HG03442 (cell line): ENCODE data around the gene ZNF774.
A peak's percentile ranks its signal among the peaks of the same experiment; 100 is the strongest.
"Not testable (repeated sequence)": the region's sequence is repeated elsewhere in the genome, so short reads cannot be mapped to it uniquely, and the experiment has no call there.

Source experiments
- ATAC-seq: cut with Tn5 transposase; IDR thresholded peaks from one replicate; pipeline ENCODE4 v1.9.1; 2021; ENCODE audit warnings: mild to moderate bottlenecking, moderate library complexity; ENCODE audit not compliant: unreplicated experiment

Gene ZNF774

GRCh38 chr15:90387534-90388461 is 35.7 kb downstream of the ZNF774 start, which contains the start of gene IQGAP1:
Gene IQGAP1, plus strand, starts transcription at chr15:90388242. Its CDS starts 100 bp downstream, at chr15:90388342.
- peak; percentile 89 for ATAC-seq

DNA sequence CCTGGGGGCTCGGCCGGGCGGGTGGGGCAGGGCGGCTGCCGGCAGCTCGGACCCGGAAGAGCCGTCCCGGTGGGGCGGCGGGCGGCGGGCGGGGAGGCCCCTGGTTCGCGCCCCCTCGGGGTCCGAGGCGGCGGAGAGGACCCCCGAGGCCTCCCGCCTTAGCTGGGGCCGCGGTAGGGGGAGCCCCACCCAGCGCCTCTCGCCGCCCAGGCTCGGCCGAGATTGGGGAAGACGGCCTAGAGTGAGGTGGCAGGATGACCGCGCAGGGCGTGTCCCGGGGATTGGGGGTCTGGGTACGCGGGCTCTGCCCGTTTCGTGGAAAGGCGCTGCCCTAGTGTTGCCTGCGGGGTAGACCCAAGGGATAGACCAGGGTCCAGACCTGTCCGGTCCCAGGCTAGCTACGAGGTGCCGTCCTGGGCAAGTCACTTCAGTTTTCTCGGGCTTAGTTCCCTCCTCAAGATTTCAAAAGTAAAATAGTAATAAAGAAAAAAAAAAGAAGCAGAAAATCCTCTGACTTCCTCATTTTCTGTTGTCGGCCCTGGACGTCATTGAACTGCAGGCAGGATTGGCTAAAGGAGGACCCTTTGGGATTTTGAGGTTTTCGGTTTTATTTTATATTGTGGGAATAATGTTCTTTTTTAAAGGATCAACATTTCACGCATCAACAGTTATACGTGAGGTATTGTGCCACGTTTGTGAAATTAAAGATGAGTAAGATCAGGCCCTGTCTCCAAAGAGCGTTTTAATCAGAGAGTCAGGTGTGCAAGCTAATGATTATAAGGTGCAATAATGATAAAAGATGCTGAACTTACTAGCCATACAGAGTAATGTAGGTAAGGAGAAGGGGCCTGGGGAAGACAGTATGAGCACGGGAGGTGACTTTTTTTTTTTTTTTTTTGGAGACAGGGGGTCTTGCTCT is 36.6 kb downstream of the ZNF774 start:
- ATAC-seq = peak; percentile 46

DNA sequence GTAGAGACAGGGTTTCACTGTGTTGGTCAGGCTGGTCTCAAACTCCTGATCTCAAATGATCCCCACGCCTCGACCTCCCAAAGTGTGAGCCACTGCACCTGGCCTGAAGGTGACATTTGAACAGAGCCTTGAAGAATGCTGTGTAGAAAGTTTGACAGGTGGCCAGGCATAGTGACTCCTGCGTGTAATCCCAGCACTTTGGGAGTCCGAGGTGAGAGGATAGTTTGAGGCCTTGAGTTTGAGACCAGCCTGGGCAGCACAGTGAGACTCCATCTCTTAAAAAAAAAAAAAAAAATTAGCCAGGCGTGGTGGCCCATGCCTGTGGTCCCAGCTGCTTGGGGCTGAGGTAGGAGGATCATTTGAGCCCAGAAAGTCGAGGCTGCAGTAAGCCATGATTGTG is 37.4 kb downstream of the ZNF774 start:
- ATAC-seq = no peak

GRCh38 chr15:90393040-90393439 is 41.0 kb downstream of the ZNF774 start:
- no peak for ATAC-seq

GRCh38 chr15:90394074-90394473 is 42.0 kb downstream of the ZNF774 start:
- no peak for ATAC-seq

GRCh38 chr15:90394748-90395442 is 42.8 kb downstream of the ZNF774 start:
- ATAC-seq = no peak

- no peak for ATAC-seq
These were observed 44.2 kb downstream of the ZNF774 start for GRCh38 chr15:90396321-90396720.

DNA sequence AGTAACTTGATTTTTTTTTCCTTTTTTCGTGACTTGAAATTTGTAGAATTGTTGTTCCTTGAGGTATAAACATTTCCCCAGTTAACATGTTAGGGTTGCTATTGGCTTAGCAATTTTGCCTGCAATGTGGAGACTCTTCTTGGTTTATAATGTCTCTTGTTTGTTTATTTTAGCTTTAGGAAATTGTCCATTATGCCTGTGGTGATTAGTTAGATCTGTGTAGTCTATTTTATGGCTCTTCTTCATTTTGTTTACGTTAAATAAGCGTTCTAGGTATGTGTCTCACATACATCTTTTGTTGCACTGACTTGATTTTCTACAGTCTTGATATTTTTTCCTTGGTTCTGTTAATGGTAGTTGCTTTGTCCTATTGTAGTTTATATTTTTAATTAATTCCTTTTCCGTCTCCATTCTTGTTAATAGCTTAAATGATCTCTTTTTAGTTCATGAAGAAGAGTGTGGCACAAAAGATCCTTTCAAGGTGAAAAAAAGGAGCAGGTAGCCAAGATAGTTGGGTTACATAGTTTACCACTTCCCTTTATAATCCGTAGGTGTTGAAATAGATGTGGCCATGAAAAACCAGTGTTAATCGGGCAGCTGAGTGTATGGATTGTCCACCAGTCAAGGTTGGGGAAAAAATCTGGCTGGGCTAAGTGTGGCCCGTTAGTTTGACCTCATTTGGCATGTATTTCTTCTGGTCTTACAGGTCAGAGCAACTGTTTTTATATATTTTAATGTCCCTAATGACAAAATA is 48.1 kb downstream of the ZNF774 start:
- no peak for ATAC-seq

- ATAC-seq = peak; percentile 100
These were observed 48.8 kb downstream of the ZNF774 start for GRCh38 chr15:90400759-90401314.

GRCh38 chr15:90401495-90401894 is 49.4 kb downstream of the ZNF774 start:
- ATAC-seq = no peak

- no peak for ATAC-seq
These were observed 50.1 kb downstream of the ZNF774 start for GRCh38 chr15:90402223-90402622.

GRCh38 chr15:90402767-90403166 is 50.7 kb downstream of the ZNF774 start:
- no peak for ATAC-seq

GRCh38 chr15:90405055-90405607 is 53.0 kb downstream of the ZNF774 start:
- ATAC-seq = no peak

GRCh38 chr15:90407336-90407735 is 55.3 kb downstream of the ZNF774 start:
- ATAC-seq = no peak

DNA sequence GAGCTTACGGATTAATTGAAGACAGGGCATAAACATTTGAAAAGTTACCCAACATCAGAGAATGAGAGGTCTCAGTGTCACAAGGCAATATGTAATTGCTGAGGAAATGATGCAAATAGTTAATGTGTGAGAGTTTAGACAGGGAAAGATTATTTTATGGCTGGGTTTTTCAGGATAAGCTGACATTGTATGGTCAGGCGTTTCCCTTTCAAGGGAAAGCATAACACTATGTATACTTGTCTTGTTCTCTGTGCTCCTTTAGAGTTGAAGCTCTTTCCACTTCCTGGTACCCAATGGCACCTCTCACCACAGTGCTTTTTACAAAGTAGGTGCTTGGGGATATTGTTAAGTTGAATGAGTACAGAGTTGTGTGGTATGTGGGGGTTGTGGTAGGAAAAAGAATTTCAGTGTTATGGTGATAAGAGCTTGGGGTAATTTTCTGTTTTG is 55.8 kb downstream of the ZNF774 start:
- peak; percentile 50 for ATAC-seq

DNA sequence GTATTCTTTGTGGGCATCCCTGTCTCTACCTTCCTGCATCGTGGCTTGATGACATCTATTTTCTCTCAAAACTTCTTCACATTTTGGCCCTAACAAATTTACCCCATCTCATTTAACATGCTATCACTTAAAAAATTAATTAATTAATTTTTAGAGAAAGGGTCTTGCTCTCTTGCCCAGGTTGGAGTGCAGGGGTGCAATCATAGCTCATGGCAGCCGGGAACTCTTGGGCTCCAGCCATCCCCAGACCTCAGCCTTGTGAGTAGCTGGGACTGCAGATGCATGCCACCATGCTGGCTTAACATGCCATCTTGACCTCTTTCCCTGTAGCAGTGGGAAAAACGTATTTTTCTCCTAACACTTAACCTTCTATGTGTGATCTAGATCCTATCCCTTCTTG is 56.6 kb downstream of the ZNF774 start:
- no peak for ATAC-seq

- ATAC-seq = not testable (repeated sequence)
These were observed 57.5 kb downstream of the ZNF774 start for GRCh38 chr15:90409587-90409986.

DNA sequence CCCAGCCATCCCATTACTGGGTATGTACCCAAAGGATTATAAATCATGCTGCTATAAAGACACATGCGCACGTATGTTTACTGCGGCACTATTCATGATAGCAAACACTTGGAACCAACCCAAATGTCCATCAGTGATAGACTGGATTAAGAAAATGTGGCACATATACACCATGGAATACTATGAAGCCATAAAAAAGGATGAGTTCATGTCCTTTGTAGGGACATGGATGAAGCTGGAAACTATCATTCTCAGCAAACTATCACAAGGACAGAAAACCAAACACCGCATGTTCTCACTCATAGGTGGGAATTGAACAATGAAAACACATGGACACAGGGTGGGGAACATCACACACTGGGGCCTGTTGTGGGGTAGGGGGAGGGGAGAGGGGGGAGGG is 58.2 kb downstream of the ZNF774 start:
- not testable (repeated sequence) for ATAC-seq

DNA sequence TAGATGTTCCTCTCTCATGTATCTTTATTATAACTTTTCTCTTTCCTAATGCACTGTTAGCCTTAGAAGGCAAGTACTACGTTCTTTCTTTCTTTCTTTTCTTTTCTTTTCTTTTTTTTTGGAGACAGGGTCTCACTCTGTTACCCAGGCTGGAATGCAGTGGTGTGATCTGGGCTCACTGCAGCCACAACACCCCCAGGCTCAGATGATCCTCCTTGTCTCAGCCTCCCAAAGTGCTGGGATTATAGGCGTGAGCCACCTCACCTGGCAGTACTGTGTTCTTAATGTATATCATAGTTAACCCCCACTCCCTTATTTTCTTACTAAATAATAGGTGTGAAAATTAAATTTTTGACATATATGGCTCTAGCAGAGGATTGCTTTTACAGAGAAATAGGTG is 59.1 kb downstream of the ZNF774 start:
- no peak for ATAC-seq
